DMS53 (cell line): ENCODE measurements around the gene TAF11L8.
"Not testable (repeated sequence)": the region's sequence is repeated elsewhere in the genome, so short reads cannot be mapped to it uniquely, and the experiment has no call there.

Experiments
- DNase-seq: peaks from one replicate; lab custom pipeline; 2025; lab: John Stamatoyannopoulos, UW

TAF11L8 gene

DNA sequence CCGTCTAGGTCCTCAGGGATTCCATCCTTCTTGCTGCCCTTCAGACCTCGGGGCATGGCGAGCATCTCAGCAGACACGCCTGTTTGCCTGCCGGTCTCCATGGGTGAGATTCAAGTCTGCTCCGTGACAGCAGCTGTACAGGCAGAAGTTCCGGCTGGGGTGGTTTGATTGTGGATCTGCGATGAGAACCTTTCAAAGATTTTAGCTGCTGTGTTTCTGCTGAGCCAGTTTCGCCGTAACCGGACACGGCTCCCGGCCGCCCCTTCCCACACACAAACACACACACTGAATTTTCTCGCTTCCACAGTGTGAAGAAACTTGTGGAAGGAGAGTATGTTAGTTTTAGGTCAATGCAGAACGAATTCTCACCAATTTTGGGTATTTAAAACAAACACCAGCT is at the start of gene TAF11L8:
TAF11L8 (minus strand) TSS at position 101 of the 400 bp plus-strand sequence.
- DNase-seq, result not testable (repeated sequence)

DNA sequence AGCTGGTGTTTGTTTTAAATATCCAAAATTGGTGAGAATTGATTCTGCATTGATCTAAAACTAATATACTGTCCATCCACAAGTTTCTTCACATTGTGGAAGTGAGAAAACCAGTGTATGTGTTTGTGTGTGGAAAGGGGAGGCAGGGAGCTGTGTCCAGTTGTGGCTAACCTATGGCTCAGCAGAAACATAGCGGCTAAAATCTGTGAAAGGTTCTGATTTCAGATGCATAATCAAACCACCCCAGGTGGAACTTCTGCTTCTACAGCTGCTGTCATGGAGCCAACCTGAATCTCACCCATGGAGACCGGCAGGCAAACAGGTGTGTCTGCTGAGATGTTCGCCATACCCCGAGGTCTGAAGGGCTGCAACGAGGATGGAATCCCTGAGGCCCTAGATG is 43.4 kb upstream of the TAF11L8 start, which contains the start of gene TAF11L14:
TAF11L14 (plus strand) TSS at position 301 of the 400 bp plus-strand sequence.
- no peak for DNase-seq

GRCh38 chr5:17631788-17632187 is 41.0 kb upstream of the TAF11L8 start, which contains the start of gene TAF11L13:
Gene TAF11L13 (plus strand): TSS chr5:17632088.
- not testable (repeated sequence) for DNase-seq

DNA sequence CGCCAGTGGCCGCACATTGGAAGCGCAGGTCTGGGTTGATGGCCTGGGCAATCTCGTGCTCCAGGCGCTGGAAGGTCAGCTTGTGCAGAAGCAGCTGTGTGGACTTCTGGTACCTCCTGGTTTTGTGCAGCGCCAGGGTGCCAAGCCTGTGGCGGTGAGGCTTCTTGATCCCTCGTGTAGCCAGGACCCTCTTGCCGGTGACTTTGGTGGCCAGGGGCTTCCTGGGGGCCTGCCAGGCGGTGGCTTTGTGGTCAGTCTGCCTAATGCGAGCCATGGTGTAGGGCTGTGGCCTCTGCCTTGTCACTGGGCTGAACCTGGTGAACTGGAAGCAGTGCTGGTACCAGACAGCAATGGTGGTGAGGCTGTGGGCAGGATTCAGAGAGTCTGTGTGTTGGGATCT is 34.9 kb upstream of the TAF11L8 start:
- no peak for DNase-seq

DNA sequence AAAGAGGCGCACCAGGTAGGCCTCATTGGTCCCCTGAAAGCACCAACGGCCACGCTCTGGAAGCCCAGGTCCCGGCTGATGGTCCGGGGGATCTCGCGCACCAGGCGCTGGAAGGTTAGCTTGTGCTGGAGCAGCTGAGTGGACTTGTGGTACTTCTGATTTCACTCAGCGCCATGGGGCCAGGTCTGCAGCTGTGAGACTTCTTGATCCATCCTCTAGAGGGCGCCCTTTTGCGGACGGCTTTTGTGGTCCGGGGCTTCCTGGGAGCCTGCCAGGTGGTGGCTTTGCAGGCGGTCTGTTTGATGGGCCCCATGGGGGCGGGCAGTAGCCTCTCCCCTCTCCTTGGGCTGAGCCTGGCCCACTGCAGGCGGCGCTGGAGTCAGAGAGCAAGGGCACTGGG is 29.9 kb upstream of the TAF11L8 start:
- DNase-seq, result no peak

- no peak for DNase-seq
Observed at GRCh38 chr5:17619354-17619753, 28.6 kb upstream of the TAF11L8 start.

- no peak for DNase-seq
Observed at GRCh38 chr5:17614872-17615605, 24.3 kb upstream of the TAF11L8 start.

- not testable (repeated sequence) for DNase-seq
Observed at GRCh38 chr5:17610092-17610491, 19.3 kb upstream of the TAF11L8 start, which contains the start of gene TAF11L12. Gene TAF11L12 (plus strand): TSS chr5:17610392.

DNA sequence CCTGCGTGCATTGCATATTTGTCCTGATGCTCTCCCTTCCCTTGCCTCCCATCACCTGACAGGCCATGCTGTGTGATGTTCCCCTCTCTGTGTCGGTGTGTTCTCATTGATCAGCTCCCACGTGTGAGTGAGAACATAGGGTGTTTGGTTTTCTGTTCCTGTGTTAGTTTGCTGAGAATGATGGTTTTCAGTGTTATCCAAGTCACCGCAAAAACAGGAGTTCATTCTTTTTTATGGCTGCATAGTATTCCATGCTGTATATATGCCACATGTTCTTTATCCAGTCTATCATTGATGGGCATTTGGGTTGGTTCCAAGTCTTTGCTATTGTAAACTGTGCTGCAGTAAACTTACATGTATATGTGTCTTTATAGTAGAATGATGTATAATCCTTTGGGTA is 16.7 kb upstream of the TAF11L8 start:
- not testable (repeated sequence) for DNase-seq

DNA sequence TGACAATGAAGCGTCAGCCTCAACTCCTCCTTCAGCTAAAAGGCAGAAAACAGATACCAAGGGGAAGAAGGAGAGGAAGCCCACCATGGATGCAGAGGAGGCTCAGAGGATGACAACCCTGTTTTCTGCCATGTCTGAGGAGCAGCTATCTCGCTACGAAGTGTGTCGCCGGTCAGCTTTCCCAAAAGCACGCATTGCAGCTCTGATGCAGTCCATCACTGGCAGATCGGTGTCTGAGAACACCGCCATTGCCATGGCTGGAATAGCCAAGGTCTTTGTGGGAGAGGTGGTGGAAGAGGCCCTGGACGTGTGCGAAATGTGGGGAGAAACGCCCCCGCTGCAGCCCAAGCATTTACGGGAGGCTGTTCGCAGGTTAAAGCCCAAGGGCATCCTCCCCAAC is 14.2 kb upstream of the TAF11L8 start:
- DNase-seq, result no peak

- not testable (repeated sequence) for DNase-seq
Observed at GRCh38 chr5:17603880-17604279, 13.1 kb upstream of the TAF11L8 start, which contains the start of gene TAF11L11. Gene TAF11L11 (plus strand): TSS chr5:17604183.

DNA sequence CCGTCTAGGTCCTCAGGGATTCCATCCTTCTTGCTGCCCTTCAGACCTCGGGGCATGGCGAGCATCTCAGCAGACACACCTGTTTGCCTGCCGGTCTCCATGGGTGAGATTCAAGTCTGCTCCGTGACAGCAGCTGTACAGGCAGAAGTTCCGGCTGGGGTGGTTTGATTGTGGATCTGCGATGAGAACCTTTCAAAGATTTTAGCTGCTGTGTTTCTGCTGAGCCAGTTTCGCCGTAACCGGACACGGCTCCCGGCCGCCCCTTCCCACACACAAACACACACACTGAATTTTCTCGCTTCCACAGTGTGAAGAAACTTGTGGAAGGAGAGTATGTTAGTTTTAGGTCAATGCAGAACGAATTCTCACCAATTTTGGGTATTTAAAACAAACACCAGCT is 7.0 kb upstream of the TAF11L8 start, which contains the start of gene TAF11L10:
TAF11L10 (minus strand) TSS at position 101 of the 400 bp plus-strand sequence.
- DNase-seq, result not testable (repeated sequence)

DNA sequence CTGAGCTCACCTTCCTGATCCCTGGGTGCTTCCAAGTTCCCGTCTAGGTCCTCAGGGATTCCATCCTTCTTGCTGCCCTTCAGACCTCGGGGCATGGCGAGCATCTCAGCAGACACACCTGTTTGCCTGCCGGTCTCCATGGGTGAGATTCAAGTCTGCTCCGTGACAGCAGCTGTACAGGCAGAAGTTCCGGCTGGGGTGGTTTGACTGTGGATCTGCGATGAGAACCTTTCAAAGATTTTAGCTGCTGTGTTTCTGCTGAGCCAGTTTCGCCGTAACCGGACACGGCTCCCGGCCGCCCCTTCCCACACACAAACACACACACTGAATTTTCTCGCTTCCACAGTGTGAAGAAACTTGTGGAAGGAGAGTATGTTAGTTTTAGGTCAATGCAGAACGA is 3.5 kb upstream of the TAF11L8 start, which contains the start of gene TAF11L9:
TAF11L9 (minus strand) TSS at position 140 of the 400 bp plus-strand sequence.
- not testable (repeated sequence) for DNase-seq

DNA sequence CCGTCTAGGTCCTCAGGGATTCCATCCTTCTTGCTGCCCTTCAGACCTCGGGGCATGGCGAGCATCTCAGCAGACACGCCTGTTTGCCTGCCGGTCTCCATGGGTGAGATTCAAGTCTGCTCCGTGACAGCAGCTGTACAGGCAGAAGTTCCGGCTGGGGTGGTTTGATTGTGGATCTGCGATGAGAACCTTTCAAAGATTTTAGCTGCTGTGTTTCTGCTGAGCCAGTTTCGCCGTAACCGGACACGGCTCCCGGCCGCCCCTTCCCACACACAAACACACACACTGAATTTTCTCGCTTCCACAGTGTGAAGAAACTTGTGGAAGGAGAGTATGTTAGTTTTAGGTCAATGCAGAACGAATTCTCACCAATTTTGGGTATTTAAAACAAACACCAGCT is 5.1 kb downstream of the TAF11L8 start, which contains the start of gene TAF11L7:
TAF11L7 (minus strand) TSS at position 101 of the 400 bp plus-strand sequence.
- DNase-seq, result not testable (repeated sequence)
